EL (cell line): ENCODE data around the gene SOS1.
A peak's percentile ranks its signal among the peaks of the same experiment; 100 is the strongest.
"Not testable (repeated sequence)": the region's sequence is repeated elsewhere in the genome, so short reads cannot be mapped to it uniquely, and the experiment has no call there.

Source experiments
- DNase-seq: peaks from one replicate; pipeline ENCODE4 v3.0.0-alpha.2; 2016

SOS1 gene

GRCh38 chr2:39138187-39138836 is 17.5 kb upstream of the SOS1 start:
- DNase-seq, result not testable (repeated sequence)

- no peak for DNase-seq
Measured at GRCh38 chr2:39136799-39137198, 15.9 kb upstream of the SOS1 start.

GRCh38 chr2:39135690-39136259 is 14.9 kb upstream of the SOS1 start:
- DNase-seq, result no peak

GRCh38 chr2:39133215-39133851 is 12.5 kb upstream of the SOS1 start:
- DNase-seq, result no peak

- no peak for DNase-seq
Measured at GRCh38 chr2:39128919-39129391, 8.1 kb upstream of the SOS1 start.

GRCh38 chr2:39127973-39128372 is 7.1 kb upstream of the SOS1 start:
- DNase-seq, result no peak

- no peak for DNase-seq
Measured at GRCh38 chr2:39124746-39125057, 3.9 kb upstream of the SOS1 start.

GRCh38 chr2:39124000-39124745 is 3.3 kb upstream of the SOS1 start:
- DNase-seq, result peak; percentile 95

- DNase-seq, result no peak
Measured at GRCh38 chr2:39123436-39123999, 2.7 kb upstream of the SOS1 start.

- no peak for DNase-seq
Measured at GRCh38 chr2:39121523-39122063, 742 bp upstream of the SOS1 start.

- DNase-seq, result no peak
Measured at GRCh38 chr2:39120521-39120770, 405 bp downstream of the SOS1 start.

GRCh38 chr2:39119732-39120520 is 925 bp downstream of the SOS1 start:
- peak; percentile 62 for DNase-seq

GRCh38 chr2:39118786-39119499 is 1.9 kb downstream of the SOS1 start:
- no peak for DNase-seq

- DNase-seq, result no peak
Measured at GRCh38 chr2:39115556-39115955, 5.3 kb downstream of the SOS1 start.

- DNase-seq, result peak; percentile 38
Measured at GRCh38 chr2:39114771-39115170, 6.1 kb downstream of the SOS1 start.

GRCh38 chr2:39109537-39109936 is 11.3 kb downstream of the SOS1 start:
- no peak for DNase-seq

- DNase-seq, result no peak
Measured at GRCh38 chr2:39108377-39108776, 12.5 kb downstream of the SOS1 start.

- DNase-seq, result no peak
Measured at GRCh38 chr2:39107724-39108273, 13.1 kb downstream of the SOS1 start.

- DNase-seq, result no peak
Measured at GRCh38 chr2:39107156-39107555, 13.7 kb downstream of the SOS1 start.

- no peak for DNase-seq
Measured at GRCh38 chr2:39099870-39100728, 20.8 kb downstream of the SOS1 start.
